CD4-positive, alpha-beta T cell treated with Interferon gamma for 1 hour (primary cell): ENCODE data around the gene CHIT1.
A peak's percentile ranks its signal among the peaks of the same experiment; 100 is the strongest.

Experiments
- DNase-seq: peaks from one replicate; pipeline ENCODE4 v3.0.0-alpha.2; 2020

CHIT1 gene

DNA sequence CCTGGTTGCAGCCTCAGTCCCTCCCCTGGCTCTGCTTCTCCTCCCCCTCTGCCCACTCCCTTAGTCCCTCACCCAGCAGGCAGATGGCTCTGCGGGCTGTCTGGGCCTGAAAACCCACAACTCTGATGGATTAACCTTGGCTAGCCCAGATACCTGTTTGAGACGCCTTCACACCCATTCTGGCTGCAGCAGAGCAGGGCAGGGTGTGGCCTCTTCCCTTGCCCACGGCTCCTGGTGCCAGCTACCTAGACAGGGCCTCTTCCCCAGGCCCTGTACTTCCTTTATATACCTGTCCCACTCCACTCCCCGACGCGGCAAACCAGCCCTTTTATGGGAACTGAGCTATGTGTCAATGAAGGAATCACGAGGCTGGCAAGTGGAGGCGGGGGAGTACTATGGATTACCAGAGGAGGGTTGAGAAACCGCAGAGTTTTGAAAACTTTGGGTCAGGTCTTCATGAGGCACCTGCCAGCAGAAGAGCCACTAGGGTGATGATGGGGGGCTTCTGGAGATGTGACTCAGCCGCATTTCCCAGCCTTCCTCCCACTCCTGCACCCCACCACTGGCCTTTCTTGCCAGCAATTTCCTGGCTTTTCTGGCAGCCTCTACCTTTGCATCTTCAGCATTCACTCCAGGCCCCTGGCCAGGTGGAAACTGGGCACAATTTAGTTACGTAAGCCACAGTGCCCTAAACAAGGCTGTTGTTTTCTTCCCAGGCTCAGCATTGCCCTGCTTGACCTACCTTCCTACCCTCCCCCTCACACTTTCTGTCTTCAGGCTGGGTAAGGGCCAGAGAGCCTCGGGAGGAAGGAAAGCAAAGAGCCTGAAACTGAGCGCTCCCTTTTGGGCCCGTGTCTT, 42.8 kb downstream of the CHIT1 start, which contains the start of gene CHI3L1:
TSS of gene CHI3L1 (minus strand) at position 259 of the 858 bp plus-strand sequence. CDS start at position 178, 81 bp downstream.
- DNase-seq = peak; percentile 11

DNA sequence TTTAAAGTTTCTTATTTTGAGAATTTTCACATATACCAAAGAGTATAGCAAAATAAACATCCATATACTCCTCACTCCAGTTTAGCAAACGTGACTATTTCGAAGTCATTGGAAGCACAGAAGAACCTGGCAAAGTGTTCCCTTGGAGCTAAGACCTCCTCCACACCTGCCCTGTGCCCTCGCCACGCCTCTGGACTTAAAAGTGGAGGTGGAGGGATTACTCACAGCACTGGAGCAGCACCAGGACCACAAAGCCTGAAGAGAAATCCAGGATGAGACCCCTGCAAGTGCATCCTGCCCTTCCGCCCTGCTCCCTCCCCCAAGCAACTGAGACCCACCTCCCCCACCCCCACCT, 43.4 kb downstream of the CHIT1 start:
- no peak for DNase-seq

DNA sequence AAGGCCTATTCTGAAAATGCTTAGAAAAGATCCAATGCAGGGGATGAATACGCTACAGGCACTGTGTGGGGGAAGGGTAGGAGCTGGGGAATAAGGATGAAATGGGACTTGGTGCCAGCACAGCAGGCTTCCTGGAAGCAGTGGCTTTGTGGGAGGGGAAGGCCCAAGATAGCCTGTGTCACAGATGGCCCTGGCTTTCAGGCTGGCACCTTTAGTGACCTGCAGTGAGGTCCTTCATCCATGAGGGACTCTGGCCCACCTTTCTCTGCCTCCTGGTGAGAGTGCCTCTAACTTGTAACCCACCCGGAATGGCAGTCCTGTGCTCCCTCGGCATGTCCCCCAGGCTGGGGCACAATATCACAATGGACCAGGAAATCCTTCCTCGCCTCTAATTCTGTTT, 43.9 kb downstream of the CHIT1 start:
- no peak for DNase-seq

DNA sequence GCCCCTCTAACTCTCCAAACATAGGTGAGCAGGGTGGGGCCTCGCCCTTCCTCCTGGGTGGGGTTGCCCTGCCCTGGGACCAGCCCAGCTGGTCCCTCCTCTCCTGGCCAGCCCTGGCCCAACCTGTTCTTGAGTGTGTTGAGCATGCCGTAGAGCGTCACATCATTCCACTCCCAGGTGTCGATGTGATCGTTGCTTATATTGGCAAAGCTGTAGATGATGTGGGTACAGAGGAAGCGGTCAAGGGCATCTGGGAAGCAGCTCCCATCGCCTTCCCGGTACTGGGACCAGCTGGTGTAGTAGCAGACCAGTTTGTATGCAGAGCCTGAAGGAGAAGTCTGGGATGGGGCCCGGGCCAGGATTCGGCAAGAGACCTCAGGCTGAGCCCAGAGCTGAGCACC, 44.4 kb downstream of the CHIT1 start:
- no peak for DNase-seq

DNA sequence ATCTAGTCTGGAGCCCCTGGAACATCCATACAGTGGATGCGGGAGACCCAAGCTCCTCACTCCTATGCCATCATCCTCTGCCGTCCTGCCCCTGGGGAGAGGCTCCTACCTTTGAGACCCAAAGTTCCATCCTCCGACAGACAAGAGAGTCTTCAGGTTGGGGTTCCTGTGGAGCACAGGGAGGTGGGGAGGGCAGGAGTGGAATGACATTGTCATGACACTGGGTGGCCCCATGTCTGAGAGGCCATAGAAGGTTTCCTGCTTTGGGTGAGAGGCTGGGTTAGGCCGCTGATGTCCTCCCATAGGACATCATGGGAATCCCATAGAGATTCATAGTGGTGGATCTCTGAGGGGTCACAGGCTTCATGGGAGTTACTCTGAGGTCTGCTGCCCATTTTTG, 45.0 kb downstream of the CHIT1 start:
- no peak for DNase-seq

DNA sequence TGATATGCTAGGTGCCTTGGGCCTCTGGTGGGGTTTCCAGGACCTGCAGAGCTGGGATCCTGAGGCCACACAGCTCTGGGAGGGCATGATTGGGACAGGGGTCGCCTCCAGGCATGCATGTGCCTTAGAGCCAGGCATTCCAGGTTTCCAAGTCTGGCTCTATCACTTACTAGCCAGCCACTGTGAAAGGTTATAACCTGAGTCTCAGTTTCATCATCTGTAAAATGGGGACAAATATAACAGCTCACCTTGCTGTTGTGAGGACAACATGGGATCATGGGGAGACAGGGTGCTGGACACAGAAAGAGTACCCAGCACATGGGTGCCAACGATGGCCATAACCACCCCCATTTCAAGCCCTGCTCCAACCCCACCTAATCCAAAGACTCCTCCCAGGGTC, 45.6 kb downstream of the CHIT1 start:
- DNase-seq = no peak

DNA sequence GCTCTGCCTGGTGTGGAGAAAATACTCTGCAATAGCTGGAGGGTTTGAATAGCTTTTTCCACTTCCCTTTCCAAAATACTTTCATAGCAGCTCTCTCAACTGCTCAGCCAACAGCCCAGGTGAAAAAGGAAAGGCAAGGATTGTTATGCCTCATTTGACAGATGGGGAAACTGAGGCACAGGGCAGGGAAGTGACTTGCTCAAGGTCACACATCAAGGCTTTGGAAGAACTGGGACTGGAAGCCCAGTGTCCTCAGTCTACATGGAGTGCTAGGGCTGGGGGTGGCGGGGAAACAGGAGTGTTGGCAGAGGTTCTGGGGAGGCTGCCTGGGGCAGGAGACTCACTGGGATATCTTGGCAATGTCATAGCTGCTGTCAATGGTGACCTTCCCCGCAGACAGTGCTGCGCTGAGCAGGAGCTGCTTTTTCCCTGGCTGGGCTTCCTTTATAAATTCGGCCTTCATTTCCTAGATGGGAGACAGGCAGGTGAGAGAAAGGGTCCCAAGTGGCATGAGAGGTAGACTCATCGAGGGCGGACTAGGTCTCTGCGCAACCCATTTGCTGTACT, 47.0 kb downstream of the CHIT1 start:
- DNase-seq = no peak

DNA sequence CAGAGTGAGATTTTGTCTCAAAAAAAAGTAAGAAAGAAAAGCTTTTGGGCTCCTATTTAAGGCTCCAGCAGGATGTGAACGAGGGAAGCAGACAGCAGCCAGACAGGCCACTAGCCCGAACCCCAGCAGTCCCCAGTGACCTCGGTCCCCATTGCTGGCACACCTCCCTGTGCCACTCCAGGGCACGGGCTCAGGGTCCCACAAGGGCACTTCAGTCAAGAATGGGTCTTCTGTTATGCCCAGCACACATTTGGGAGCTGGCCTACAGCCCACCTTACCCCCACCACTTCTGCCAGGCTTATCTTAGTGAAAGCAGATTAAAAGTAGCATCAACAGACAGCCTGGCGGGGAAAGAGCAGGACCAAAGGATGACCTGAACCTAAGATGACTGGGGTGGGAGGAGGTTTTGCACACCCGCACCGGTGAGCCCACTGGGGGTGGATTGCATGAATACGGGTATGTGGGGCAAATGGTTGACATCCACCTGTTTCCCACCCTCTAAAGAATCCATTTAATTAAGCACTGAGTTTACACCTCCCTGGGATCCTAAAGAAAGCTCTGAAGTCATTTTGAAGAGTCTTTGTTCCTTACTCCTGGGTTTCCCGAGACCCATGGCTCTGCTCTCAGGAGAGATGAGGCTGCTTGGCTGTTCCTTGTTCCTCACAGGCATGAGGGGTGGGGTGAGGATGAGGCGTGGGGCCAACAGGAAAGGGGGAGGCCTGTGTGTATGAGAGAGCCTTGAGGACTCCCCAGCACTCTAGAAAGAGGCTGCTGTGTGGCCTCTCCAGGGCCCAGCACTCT, 47.7 kb downstream of the CHIT1 start:
- DNase-seq = no peak

DNA sequence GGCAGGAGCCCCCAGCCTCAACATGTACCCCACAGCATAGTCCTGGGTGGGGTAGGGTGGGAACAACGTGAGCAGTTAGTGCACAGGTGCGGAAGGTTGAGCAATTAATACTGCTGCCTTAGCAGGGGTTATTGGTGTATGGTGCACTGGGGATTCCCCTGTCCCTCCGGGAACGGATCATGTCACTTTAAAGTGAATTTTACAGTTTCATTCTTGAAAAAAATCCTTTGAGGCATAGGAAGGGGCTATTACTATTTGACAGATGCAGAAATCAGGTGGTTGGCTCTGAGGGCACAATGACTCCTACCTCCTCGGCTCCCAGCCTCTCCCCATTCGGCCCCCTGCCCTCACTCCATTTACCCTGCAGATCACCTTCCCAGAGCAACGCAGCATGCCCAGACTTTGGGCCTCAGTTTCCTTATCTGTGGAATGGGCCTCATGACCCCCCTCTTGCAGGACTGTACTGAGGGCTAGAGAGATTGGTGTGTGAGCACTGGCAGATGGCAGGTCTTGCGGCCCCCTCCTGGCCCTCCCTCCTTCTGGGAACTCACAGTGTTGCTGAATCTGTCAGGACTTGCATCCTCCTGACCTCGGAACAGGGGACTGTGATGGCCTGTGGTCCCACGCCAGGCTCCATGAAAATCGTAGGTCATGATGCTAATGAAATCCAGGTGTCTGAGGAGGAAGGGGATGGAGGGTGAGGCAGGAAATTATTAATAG, 48.7 kb downstream of the CHIT1 start:
- DNase-seq = no peak

DNA sequence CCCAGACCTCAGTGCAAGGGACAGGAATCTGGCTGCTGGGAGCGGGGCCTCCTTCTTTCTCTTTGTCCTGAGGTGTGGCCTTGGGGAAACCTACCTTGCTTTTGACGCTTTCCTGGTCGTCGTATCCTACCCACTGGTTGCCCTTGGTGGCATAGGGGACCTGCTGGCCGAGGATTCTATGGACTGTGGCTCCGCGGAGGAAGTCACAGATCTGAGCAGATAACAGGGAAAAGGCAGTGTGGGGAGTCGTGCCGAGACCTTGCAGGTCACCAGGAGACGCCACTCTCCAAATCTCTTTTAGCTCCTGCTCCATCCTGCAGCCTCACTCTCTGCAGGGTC, 49.8 kb downstream of the CHIT1 start:
- no peak for DNase-seq

DNA sequence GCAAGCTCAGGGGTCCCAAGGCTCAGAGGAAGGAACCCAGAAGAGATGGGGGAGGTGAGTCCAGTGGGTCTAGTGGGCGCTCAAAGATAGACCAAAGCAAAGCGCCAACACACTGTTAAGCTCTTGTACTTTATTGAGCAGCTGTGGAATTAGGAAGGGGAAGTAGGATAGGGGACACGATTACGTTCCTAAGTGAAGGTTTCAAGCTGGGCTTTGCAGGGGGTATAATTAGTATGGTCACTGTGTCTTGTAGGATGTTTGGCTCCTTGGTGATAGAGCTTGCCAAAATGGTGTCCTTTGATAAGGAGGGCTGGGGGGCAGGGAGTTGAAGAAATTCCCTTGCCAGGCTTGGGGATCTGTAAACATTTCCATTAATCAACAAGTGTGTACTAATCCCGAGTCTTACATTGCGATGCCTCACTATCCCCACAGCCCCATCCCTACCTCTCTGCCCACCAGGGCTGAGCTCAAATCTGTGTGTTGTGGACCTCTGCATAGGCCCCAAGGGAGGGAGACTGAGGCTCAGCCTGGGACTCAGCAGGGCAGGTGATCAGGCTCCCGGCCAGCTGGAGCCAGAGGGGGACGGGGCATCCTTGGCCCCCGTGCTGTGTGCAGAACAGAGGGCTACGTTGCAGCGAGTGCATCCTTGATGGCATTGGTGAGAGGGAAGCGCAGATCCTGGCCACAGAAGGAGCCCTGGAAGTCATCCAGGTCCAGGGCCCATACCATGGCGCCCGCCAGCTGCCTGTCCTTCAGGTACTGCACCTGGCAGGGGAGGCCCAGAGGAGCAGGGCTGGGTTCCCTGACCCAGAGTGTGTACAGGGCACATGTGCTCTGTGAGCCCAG, 50.4 kb downstream of the CHIT1 start:
- no peak for DNase-seq

DNA sequence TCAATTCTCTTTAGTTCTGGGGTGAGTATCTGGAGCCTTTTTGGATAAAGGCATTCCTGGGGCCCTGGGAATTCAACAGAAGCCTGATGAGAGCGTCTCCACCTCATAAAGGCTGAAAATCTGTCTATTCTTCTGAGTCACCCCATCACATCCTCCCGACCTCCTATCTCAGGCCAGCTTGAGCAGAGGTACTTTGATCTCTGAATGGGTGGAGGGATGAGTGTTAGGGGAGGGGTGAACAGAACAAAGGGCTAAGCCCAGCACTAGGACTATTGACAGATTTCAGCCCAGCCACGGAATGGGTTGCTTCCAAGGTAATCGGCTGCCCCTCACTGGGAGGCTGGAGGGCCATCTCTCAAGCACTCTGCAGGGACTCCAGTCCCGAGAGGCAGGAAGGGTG, 51.4 kb downstream of the CHIT1 start:
- no peak for DNase-seq

DNA sequence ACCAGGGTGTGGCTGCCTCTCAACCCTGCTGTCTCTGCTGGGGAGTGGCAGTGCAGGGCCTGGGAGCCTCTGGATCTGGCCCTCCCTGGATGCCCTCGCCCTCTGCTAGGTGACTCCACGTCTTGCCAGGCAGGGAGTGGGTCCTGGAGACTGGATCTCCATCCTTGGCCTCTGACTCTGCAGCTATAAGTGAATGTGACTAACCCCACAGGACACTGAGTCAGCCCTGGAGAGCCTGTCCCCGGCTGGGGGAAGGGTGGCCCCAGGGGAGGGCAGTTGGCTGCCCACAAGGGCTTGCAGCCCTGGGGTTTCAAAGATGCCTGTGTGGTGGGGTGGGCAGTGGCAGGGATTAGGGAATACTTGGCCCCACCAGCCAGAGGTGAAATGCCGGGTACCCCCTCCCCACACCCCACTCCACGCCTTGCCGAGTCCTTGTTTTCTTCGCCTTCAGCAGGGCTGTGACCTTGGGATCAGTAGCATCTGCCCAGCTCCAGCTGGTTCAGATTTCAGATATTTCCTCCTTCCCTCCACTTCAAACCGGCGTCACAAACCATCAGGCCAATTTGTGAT, 51.9 kb downstream of the CHIT1 start:
- DNase-seq = no peak

DNA sequence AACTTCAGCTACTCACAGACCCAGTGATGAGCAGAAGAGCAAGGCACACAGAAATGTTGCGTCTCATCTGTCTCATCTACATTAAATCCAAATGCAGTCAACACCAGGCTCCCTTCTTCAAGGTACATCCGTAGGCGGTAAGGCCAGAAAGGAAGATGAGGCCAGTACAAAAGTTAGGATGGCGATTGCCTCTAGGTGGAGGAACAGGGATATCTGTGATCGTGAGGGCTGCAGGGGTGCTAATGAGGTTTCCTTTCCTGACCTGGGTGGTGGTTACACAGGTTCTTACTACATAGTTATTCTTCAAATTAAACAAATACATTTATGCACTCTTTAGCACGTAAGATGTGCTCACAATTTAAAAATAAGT, 52.5 kb downstream of the CHIT1 start:
- no peak for DNase-seq

DNA sequence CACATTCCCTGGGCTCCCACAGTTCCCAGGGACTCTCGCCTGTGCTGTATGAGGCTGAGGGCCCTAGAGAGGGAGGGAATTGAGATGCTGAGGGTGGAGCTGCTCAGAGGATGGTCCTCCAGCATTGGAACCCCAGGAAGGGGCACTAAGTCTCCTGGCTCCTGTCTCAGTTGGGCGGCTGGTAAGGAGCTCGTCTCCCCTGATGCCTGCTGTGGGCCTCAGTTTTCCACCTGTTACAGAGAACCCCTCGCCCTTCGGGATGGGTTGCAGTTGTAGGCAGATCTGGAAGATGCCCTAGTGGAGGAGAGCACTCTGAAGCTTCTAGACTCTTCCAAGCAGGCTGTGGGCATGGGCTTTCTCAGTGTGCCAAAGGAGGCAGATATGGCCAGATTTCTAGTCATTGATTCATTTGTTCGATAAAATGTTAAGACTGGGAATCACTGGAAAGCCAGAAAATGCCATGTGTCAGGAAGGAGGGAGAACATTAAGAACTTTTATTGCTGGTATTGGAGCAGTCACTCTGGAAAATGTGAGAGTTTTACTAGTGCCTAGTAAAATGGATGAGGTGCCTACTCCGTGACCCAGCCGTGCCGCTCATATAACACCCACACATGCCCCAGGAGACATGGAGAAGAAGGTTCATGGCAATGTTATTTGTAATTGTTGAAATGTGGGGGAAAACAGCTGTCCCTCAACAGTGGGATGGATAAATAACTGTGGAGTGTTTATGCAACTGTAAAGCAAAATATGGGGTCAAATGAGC, 53.0 kb downstream of the CHIT1 start:
- no peak for DNase-seq

DNA sequence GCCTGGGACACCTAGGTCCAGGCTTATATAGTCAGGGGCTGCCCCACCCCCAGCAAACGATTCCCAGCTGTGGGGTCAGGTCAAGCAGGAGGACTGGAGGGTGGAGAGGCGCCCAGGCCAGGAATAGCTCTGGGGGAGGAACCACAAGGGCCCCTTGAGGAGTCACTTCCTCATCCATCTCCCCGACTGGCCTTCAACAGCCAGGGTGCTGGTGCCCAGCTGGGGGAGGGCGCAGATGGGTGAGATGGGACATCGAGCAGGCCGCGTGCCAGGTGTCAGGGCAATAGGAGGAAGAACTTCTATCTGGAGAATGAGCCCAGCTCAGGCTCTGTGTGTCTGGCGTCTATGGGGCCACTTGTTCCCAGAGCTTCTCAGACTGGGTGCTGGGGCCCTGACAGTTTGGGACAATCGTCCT, 53.6 kb downstream of the CHIT1 start:
- peak; percentile 27 for DNase-seq

DNA sequence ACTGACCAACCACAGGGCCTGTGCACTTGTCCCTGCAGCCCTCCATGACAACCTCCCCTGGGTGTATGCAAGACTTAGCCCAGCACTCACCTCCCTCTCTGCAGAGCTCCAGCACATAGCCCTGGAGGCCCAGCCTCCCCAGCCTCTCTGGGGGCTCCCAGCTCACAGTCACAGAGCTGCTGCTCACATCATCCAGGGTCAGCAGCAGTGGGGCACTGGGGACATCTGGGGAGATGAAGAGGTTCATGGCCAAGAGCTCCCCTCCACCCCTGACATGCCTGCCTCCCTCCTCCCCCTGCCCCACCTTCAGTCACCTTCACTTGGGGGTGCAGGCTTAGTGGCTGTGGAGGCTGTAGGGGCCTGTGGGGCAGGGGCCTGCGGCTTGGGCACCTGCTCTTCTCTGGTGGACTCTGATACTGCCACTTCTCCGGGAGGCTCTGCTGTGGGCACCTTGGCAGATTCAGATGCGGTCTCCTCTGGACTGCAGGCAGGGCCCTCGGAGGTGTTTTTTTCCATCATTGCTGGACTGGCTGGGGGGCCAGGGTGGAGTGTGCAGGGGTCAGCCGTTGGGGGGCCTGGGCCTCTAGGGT, 54.1 kb downstream of the CHIT1 start, which contains the start of gene MYBPH:
TSS of gene MYBPH (minus strand) at position 590 of the 590 bp plus-strand sequence. CDS start at position 519, 71 bp downstream.
- no peak for DNase-seq

DNA sequence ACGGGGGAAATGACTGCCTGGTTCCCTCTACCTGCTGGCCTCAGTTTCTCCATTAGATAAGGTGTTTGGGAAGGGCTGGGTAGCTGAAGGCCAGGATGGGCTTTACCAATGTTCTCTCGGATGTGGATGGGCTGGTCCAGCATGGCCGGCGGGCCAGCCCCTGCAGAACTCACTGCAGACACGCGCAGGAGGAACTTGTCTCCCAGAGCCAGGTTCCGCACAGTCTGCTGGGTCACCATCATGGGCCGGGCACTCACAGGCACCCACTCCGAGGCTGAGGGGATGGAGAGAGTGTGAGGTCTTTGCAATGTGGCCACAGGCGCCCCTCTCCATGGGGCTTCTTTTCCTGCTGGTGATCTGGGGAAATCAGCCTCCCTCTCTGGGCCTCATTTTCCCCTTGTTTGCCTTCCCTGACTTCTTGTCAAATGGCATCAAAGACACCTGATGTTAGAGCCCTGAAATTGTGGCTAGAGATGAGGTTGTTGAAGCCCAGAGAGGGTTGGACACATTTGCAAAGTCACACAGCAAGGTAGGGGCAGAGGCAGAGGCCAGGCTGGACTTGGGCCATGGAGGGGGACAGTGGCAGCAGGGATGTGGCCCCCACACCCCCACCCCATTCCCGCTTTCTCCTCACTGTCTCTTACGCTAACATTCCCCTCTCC, 55.0 kb downstream of the CHIT1 start:
- no peak for DNase-seq

DNA sequence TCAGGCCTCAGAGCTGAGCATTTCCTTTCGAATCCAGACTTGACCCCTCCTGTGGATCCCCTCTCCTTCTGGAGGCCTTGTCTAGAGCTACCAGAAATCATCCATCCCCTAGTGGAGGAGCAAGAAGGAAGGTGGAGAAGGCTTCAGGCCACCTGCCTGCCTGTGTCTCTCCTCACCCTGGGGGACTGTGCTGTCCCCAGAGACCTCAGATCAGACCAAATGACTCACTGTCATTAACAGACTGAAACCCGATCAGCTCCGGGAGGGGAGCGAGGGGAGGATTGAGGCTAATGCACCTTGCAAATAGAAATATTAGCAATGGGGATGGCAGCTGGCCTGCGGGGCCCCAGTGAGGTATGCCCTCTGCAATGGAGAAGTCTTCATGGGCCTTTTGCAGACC, 55.9 kb downstream of the CHIT1 start:
- no peak for DNase-seq

DNA sequence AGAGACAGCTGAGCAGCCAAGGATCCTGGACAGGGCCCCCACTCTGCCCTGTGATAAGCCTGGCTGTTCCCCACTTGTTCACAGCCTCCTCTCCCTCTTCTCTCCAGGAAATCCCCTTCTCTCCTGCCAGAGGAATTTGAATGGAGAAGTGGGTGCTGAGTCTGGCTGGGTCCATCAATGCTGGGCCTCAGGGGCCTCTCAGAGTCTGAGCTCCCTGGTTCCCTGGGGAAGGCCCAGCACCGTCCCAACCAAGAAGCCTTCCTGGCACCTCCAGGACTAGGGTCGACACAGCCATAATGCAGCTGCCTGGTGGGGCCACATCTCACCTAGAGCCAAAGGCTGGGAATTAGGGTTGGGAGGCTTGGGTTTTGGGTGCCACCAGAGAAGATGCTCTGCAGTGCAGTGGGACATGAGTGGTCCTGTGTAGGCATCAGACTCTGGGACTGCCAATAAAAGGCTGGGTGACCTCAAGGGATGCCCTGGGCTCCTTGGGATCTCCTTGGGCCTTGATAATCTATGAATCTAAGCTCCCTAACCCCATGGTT, 56.4 kb downstream of the CHIT1 start:
- DNase-seq = no peak
